Astrocyte (in vitro differentiated cells and primary cell): ENCODE data around the gene TMPRSS9.

Experiments
- EZH2 ChIP-seq: IDR thresholded peaks from 2 replicates; pipeline ENCODE4 v1.6.1; 2012; ENCODE audit warnings: mild to moderate bottlenecking, low read length, inconsistent platforms; ENCODE audit not compliant: insufficient read depth
- TF ChIP-seq, protein P1 (sequence below): IDR thresholded peaks from 2 replicates; pipeline ENCODE4 v1.5.1; 2011; ENCODE audit warnings: low read depth, mild to moderate bottlenecking, inconsistent platforms, low read length, moderate library complexity; ENCODE audit not compliant: insufficient read depth

DNA sequence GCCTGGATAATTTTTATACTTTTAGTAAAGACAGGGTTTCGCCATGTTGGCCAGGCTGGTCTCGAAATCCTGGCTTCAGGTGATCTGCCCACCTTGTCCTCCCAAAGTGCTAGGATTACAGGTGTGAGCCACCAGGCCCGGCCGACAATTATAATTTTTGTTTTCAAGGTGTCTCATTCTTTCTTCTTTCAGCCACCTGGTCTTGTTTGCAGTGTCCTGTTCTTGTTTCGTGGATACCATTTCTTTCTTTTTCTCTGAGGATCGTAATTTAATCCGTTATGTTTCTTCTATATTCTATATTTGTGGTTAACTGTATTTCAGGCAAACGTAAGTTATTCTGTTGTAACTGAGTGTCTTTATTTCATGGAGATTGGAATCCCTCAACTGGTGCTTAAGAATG lies 51.6 kb downstream of the TMPRSS9 start:
- TF ChIP-seq, protein P1, sequence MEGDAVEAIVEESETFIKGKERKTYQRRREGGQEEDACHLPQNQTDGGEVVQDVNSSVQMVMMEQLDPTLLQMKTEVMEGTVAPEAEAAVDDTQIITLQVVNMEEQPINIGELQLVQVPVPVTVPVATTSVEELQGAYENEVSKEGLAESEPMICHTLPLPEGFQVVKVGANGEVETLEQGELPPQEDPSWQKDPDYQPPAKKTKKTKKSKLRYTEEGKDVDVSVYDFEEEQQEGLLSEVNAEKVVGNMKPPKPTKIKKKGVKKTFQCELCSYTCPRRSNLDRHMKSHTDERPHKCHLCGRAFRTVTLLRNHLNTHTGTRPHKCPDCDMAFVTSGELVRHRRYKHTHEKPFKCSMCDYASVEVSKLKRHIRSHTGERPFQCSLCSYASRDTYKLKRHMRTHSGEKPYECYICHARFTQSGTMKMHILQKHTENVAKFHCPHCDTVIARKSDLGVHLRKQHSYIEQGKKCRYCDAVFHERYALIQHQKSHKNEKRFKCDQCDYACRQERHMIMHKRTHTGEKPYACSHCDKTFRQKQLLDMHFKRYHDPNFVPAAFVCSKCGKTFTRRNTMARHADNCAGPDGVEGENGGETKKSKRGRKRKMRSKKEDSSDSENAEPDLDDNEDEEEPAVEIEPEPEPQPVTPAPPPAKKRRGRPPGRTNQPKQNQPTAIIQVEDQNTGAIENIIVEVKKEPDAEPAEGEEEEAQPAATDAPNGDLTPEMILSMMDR, result no peak
- no peak for TF ChIP-seq EZH2
